SK-N-SH treated with all-trans-retinoic acid at 6 μM for 48 hours (cell line): Measurements from ENCODE around the gene EML4.

Experiments used
- ARNTL ChIP-seq: fragments of 450-650 bp; formaldehyde crosslinking; IDR thresholded peaks from 2 replicates; pipeline ENCODE4 v1.5.0; 2020; ENCODE audit warnings: low read depth, mild to moderate bottlenecking, moderate library complexity, borderline replicate concordance
- BACH2 ChIP-seq: fragments of 250-450 bp; sonication (Bioruptor Pico); IDR thresholded peaks from 2 replicates; pipeline ENCODE4 v1.9.0; 2021; ENCODE audit warnings: mild to moderate bottlenecking, borderline replicate concordance
- CSDC2 ChIP-seq: fragments of 250-450 bp; sonication (Bioruptor Pico); IDR thresholded peaks from 2 replicates; pipeline ENCODE4 v1.5.0; 2020; ENCODE audit warnings: mild to moderate bottlenecking, moderate library complexity
- ESRRG ChIP-seq: fragments of 250-450 bp; sonication (Bioruptor Pico); IDR thresholded peaks from 2 replicates; pipeline ENCODE4 v1.6.1; 2021; ENCODE audit warnings: mild to moderate bottlenecking
- GLIS3 ChIP-seq: fragments of 250-450 bp; sonication (Bioruptor Pico); IDR thresholded peaks from 2 replicates; pipeline ENCODE4 v1.5.0; 2020; ENCODE audit warnings: mild to moderate bottlenecking, moderate library complexity
- PPARA ChIP-seq: fragments of 250-450 bp; sonication (Bioruptor Pico); IDR thresholded peaks from 2 replicates; pipeline ENCODE4 v1.5.0; 2020; ENCODE audit warnings: mild to moderate bottlenecking, borderline replicate concordance
- RARB ChIP-seq: fragments of 250-450 bp; sonication (Bioruptor Pico); IDR thresholded peaks from 2 replicates; pipeline ENCODE4 v1.8.0; 2021; ENCODE audit warnings: mild to moderate bottlenecking, moderate library complexity
- SNAI2 ChIP-seq: fragments of 250-450 bp; sonication (Bioruptor Pico); IDR thresholded peaks from 2 replicates; pipeline ENCODE4 v1.5.0; 2020; ENCODE audit warnings: mild to moderate bottlenecking, moderate library complexity
- ZC3H10 ChIP-seq: fragments of 250-450 bp; sonication (Bioruptor Pico); IDR thresholded peaks from 2 replicates; pipeline ENCODE4 v1.5.1; 2021; ENCODE audit warnings: mild to moderate bottlenecking, moderate library complexity
- ZNF8 ChIP-seq: fragments of 450-650 bp; formaldehyde crosslinking; IDR thresholded peaks from 2 replicates; pipeline ENCODE4 v1.5.0; 2020; ENCODE audit warnings: mild to moderate bottlenecking, moderate library complexity
- TF ChIP-seq, protein P1 (sequence below): fragments of 250-450 bp; sonication (Bioruptor Pico); IDR thresholded peaks from 2 replicates; pipeline ENCODE4 v1.5.1; 2021; ENCODE audit warnings: mild to moderate bottlenecking, moderate library complexity
- TF ChIP-seq, protein P2 (sequence below): fragments of 250-450 bp; sonication (Bioruptor Pico); IDR thresholded peaks from 2 replicates; pipeline ENCODE4 v1.8.0; 2020; ENCODE audit warnings: mild to moderate bottlenecking, moderate library complexity, borderline replicate concordance

DNA sequence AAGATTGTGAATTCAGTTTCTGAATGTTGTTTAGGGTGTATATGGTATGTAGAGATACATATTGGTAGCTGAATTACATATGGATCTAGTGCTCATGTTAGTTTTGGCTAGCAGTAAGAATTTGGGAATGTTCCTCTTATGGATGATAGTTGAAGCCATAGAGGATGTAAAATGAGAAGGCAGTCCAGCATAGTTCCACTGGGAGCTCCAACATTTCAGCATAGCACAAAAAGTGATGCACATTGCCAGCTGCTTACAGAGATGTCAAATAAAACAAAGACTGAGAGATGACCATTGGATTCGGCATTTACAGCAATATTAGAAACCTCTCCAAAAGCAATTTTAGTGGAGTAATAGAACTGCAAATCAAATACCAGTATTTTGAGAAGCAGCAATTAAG lies 77.4 kb downstream of the EML4 start:
- no peak for TF ChIP-seq ARNTL (CRISPR knock-in tag)
- TF ChIP-seq RARB (CRISPR knock-in tag): no peak
- TF ChIP-seq SNAI2: no peak
- TF ChIP-seq, protein P1, sequence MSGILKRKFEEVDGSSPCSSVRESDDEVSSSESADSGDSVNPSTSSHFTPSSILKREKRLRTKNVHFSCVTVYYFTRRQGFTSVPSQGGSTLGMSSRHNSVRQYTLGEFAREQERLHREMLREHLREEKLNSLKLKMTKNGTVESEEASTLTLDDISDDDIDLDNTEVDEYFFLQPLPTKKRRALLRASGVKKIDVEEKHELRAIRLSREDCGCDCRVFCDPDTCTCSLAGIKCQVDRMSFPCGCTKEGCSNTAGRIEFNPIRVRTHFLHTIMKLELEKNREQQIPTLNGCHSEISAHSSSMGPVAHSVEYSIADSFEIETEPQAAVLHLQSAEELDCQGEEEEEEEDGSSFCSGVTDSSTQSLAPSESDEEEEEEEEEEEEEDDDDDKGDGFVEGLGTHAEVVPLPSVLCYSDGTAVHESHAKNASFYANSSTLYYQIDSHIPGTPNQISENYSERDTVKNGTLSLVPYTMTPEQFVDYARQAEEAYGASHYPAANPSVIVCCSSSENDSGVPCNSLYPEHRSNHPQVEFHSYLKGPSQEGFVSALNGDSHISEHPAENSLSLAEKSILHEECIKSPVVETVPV: no peak
- TF ChIP-seq, protein P2, sequence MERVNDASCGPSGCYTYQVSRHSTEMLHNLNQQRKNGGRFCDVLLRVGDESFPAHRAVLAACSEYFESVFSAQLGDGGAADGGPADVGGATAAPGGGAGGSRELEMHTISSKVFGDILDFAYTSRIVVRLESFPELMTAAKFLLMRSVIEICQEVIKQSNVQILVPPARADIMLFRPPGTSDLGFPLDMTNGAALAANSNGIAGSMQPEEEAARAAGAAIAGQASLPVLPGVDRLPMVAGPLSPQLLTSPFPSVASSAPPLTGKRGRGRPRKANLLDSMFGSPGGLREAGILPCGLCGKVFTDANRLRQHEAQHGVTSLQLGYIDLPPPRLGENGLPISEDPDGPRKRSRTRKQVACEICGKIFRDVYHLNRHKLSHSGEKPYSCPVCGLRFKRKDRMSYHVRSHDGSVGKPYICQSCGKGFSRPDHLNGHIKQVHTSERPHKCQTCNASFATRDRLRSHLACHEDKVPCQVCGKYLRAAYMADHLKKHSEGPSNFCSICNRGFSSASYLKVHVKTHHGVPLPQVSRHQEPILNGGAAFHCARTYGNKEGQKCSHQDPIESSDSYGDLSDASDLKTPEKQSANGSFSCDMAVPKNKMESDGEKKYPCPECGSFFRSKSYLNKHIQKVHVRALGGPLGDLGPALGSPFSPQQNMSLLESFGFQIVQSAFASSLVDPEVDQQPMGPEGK (CRISPR knock-in tag): no peak
- TF ChIP-seq GLIS3 (CRISPR knock-in tag): no peak
- no peak for TF ChIP-seq BACH2 (CRISPR knock-in tag)
- no peak for TF ChIP-seq CSDC2 (CRISPR knock-in tag)
- no peak for TF ChIP-seq ZC3H10 (CRISPR knock-in tag)
- TF ChIP-seq ZNF8 (CRISPR knock-in tag): no peak
- TF ChIP-seq PPARA (CRISPR knock-in tag): no peak
- no peak for TF ChIP-seq ESRRG (CRISPR knock-in tag)
